HepG2 (cell line): ENCODE measurements around the gene GJC1. TPM values are rescaled to one million over a fixed set of nuclear protein-coding genes. Genes with fewer than 3 reads are reported as not detected.

ENCODE experiments used
- CBX1 ChIP-seq: IDR thresholded peaks from one replicate; pipeline ENCODE4 v1.6.1; 2016; ENCODE audit warnings: antibody characterized with exemption, low read depth
- CHD2 ChIP-seq: IDR thresholded peaks from 2 replicates; pipeline ENCODE4 v1.6.1; 2011; ENCODE audit warnings: low read depth, low read length, improper control_type of control experiment
- DNMT1 ChIP-seq: sonication (generic); formaldehyde crosslinking; IDR thresholded peaks from 2 replicates; pipeline ENCODE4 v1.5.1; 2020; ENCODE audit warnings: mild to moderate bottlenecking, missing genetic modification reagents
- DR1 ChIP-seq: sonication (generic); formaldehyde crosslinking; IDR thresholded peaks from 2 replicates; pipeline ENCODE4 v1.8.0; 2021; ENCODE audit warnings: mild to moderate bottlenecking, missing genetic modification reagents, inconsistent platforms
- KDM6A ChIP-seq: IDR thresholded peaks from 2 replicates; pipeline ENCODE4 v1.6.1; 2016; ENCODE audit warnings: low read depth
- MXD4 ChIP-seq: IDR thresholded peaks from 2 replicates; pipeline ENCODE4 v1.6.1; 2016; ENCODE audit warnings: mild to moderate bottlenecking, missing biosample characterization, missing genetic modification reagents
- NFRKB ChIP-seq: fragments of 450-650 bp; IDR thresholded peaks from 2 replicates; pipeline ENCODE4 v1.6.1; 2017
- NONO ChIP-seq, 2 experiments: fragments of 450-650 bp in 1 of 2; sonication (generic) in 1 of 2; formaldehyde crosslinking in 1 of 2; IDR thresholded peaks in 1 of 2; conservative IDR thresholded peaks in 1 of 2; 2 replicates each; pipeline versions ENCODE4 v1.6.1 to v1.8.0; 2017 to 2022; ENCODE audit warnings: mild to moderate bottlenecking in 1 of 2, missing genetic modification reagents in 1 of 2, moderate library complexity in 1 of 2
- NR3C1 ChIP-seq: sonication (generic); formaldehyde crosslinking; IDR thresholded peaks from 2 replicates; pipeline ENCODE4 v1.4.0; 2020; ENCODE audit warnings: missing genetic modification reagents
- SMAD3 ChIP-seq: sonication (generic); formaldehyde crosslinking; IDR thresholded peaks from 2 replicates; pipeline ENCODE4 v1.4.0; 2020; ENCODE audit warnings: missing genetic modification reagents
- SMYD3 ChIP-seq: sonication (generic); formaldehyde crosslinking; IDR thresholded peaks from 2 replicates; pipeline ENCODE4 v1.8.1; 2023; ENCODE audit warnings: mild to moderate bottlenecking, missing genetic modification reagents
- TCF7 ChIP-seq: sonication (generic); IDR thresholded peaks from 2 replicates; pipeline ENCODE4 v1.6.1; 2016; ENCODE audit warnings: antibody characterized with exemption, low read depth
- TFDP2 ChIP-seq: sonication (generic); formaldehyde crosslinking; IDR thresholded peaks from 2 replicates; pipeline ENCODE4 v1.4.0; 2020; ENCODE audit warnings: missing genetic modification reagents
- TOE1 ChIP-seq: sonication (generic); formaldehyde crosslinking; IDR thresholded peaks from 2 replicates; pipeline ENCODE4 v1.4.0; 2020; ENCODE audit warnings: mild to moderate bottlenecking, missing genetic modification reagents
- ZNF121 ChIP-seq: sonication (generic); formaldehyde crosslinking; IDR thresholded peaks from 2 replicates; pipeline ENCODE4 v1.5.0; 2020; ENCODE audit warnings: mild to moderate bottlenecking, missing genetic modification reagents
- ZNF30 ChIP-seq: sonication (generic); formaldehyde crosslinking; IDR thresholded peaks from 2 replicates; pipeline ENCODE4 v1.5.0; 2020; ENCODE audit warnings: mild to moderate bottlenecking, missing genetic modification reagents
- ZNF367 ChIP-seq: sonication (generic); formaldehyde crosslinking; IDR thresholded peaks from 2 replicates; pipeline ENCODE4 v1.4.0; 2020; ENCODE audit warnings: missing genetic modification reagents, borderline replicate concordance
- ZNF513 ChIP-seq: sonication (generic); formaldehyde crosslinking; conservative IDR thresholded peaks from 2 replicates; pipeline ENCODE4 v1.5.0; 2020; ENCODE audit warnings: missing genetic modification reagents
- polyA plus RNA-seq, 8 experiments: library from polyadenylated mRNA; depleted of rRNA in 3 of 8; stranded (reverse) in 7 of 8; unstranded in 1 of 8; fragments of >200 nt; fragmentation: Illumina TruSeq in 4 of 8; extraction: Trizol in 4 of 8; gene quantifications; 2 replicates each; pipeline versions ENCODE4 v1.2.1 to v1.2.3, GENCODE V29; 2011 to 2016; ENCODE audit warnings: low read depth in 4 of 8, missing spikeins in 1 of 8, mixed read lengths in 1 of 8; ENCODE audit not compliant: insufficient read depth in 1 of 8
- total RNA-seq, 5 experiments: library from RNA; depleted of rRNA; stranded (reverse); fragments of >200 nt; fragmentation: Illumina TruSeq; extraction: Trizol; gene quantifications; 2 replicates each; pipeline ENCODE4 v1.2.3, GENCODE V29; 2016; ENCODE audit warnings: low read depth in 1 of 5
- TF ChIP-seq, protein P1 (sequence below): sonication (generic); formaldehyde crosslinking; IDR thresholded peaks from 2 replicates; pipeline ENCODE4 v1.4.0; 2020; ENCODE audit warnings: mild to moderate bottlenecking, missing genetic modification reagents
- TF ChIP-seq, protein P2 (sequence below): sonication (generic); formaldehyde crosslinking; IDR thresholded peaks from 2 replicates; pipeline ENCODE4 v1.8.1; 2023; ENCODE audit warnings: mild to moderate bottlenecking, moderate library complexity, missing genetic modification reagents
- TF ChIP-seq, protein P3 (sequence below): sonication (generic); formaldehyde crosslinking; IDR thresholded peaks from 2 replicates; pipeline ENCODE4 v1.9.0; 2021; ENCODE audit warnings: missing genetic modification reagents, mild to moderate bottlenecking, borderline replicate concordance

GJC1 gene
- total and polyA plus RNA-seq, 2 of the 13 experiments (the other 11 are each of a cell fraction or from before 2014, with no cell fraction given): 1.7 TPM

DNA sequence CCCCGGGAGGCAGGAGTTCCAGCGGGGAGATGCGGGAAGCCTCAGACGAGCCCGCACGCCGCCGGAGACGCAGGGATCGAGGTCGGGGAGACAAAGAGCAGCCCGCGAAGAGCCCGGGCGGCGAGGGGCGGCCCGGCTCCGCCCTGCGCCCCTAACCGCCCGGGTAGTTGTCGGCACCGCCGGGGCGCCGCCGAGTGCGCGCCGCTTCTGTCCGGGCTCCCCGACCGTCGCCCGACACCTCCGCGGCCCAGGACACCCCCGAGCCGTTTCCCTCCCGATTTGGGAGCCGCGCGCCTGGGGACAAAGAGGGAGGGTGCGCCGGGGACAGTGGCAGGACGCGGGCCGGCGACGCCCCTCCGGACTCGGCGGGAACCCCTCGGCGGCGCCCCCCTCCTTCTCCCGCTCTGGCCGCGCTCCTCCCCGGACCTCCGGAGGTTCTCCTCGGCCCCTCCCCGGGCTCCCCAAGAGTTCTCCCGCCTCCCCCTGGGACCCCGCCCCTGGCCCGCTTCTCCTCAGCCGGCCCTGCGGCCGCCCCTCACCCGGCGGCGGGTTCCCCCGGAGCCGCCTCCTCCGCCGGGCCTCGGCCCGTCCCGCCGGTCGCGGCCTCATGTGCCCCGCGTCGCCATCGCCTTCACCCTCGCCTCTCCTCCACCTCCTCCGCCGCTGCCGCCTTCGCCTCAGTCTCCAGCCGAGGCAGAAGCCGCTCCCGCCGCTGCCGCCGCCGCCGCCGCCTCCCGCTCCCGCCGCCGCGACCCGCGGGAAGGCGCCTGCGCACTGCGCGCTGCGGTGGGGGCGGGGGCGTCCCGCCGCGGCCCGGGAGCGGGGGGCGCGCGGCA, at the start of gene GJC1 (continued):
- no peak for TF ChIP-seq CBX1
- TF ChIP-seq SMYD3 (CRISPR knock-in tag): no peak
- TF ChIP-seq NFRKB: no peak
- no peak for TF ChIP-seq KDM6A (CRISPR knock-in tag)
- TF ChIP-seq ZNF367 (CRISPR knock-in tag): no peak
- TF ChIP-seq TFDP2 (CRISPR knock-in tag): 0 out of 2 replicates have a peak, but pooled peaks have one; percentile 26
- TF ChIP-seq TCF7: no peak
- no peak for TF ChIP-seq NR3C1
- TF ChIP-seq SMAD3 (CRISPR knock-in tag): no peak
- no peak for TF ChIP-seq ZNF30 (CRISPR knock-in tag)
- TF ChIP-seq TOE1 (CRISPR knock-in tag): no peak
- no peak for TF ChIP-seq DNMT1 (CRISPR knock-in tag)
- TF ChIP-seq, protein P1, sequence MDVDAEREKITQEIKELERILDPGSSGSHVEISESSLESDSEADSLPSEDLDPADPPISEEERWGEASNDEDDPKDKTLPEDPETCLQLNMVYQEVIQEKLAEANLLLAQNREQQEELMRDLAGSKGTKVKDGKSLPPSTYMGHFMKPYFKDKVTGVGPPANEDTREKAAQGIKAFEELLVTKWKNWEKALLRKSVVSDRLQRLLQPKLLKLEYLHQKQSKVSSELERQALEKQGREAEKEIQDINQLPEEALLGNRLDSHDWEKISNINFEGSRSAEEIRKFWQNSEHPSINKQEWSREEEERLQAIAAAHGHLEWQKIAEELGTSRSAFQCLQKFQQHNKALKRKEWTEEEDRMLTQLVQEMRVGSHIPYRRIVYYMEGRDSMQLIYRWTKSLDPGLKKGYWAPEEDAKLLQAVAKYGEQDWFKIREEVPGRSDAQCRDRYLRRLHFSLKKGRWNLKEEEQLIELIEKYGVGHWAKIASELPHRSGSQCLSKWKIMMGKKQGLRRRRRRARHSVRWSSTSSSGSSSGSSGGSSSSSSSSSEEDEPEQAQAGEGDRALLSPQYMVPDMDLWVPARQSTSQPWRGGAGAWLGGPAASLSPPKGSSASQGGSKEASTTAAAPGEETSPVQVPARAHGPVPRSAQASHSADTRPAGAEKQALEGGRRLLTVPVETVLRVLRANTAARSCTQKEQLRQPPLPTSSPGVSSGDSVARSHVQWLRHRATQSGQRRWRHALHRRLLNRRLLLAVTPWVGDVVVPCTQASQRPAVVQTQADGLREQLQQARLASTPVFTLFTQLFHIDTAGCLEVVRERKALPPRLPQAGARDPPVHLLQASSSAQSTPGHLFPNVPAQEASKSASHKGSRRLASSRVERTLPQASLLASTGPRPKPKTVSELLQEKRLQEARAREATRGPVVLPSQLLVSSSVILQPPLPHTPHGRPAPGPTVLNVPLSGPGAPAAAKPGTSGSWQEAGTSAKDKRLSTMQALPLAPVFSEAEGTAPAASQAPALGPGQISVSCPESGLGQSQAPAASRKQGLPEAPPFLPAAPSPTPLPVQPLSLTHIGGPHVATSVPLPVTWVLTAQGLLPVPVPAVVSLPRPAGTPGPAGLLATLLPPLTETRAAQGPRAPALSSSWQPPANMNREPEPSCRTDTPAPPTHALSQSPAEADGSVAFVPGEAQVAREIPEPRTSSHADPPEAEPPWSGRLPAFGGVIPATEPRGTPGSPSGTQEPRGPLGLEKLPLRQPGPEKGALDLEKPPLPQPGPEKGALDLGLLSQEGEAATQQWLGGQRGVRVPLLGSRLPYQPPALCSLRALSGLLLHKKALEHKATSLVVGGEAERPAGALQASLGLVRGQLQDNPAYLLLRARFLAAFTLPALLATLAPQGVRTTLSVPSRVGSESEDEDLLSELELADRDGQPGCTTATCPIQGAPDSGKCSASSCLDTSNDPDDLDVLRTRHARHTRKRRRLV (CRISPR knock-in tag): no peak
- no peak for TF ChIP-seq NONO (IDR thresholded peaks at IDR 0.05)
- TF ChIP-seq NONO (CRISPR knock-in tag; conservative IDR thresholded peaks at IDR 0.05): no peak
- TF ChIP-seq, protein P2, sequence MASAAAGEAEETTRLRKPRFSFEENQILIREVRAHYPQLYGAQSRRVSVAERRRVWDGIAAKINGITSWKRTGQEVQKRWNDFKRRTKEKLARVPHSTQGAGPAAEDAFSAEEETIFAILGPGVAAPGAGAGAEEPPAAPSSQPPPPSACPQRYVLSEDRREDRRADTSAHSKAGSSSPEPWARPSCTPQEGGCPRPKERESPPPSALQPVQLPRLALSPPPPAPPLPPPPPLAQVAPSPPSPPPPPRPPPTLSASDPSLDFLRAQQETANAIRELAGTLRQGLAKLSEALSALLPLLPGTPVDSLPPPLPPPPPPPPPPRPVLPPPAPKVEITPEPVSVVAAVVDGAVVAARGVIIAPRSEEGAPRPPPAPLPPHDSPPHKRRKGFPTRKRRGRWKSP (CRISPR knock-in tag): 0 out of 2 replicates have a peak, but pooled peaks have one; percentile 37
- TF ChIP-seq CHD2: no peak
- TF ChIP-seq, protein P3, sequence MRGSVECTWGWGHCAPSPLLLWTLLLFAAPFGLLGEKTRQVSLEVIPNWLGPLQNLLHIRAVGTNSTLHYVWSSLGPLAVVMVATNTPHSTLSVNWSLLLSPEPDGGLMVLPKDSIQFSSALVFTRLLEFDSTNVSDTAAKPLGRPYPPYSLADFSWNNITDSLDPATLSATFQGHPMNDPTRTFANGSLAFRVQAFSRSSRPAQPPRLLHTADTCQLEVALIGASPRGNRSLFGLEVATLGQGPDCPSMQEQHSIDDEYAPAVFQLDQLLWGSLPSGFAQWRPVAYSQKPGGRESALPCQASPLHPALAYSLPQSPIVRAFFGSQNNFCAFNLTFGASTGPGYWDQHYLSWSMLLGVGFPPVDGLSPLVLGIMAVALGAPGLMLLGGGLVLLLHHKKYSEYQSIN (CRISPR knock-in tag): no peak
- TF ChIP-seq DR1 (CRISPR knock-in tag): no peak
- TF ChIP-seq ZNF513 (CRISPR knock-in tag): no peak
- TF ChIP-seq MXD4 (CRISPR knock-in tag): no peak
- no peak for TF ChIP-seq ZNF121 (CRISPR knock-in tag)
